Measurements from ENCODE around the gene SH2D3C. TPM values are rescaled to one million over a fixed set of nuclear protein-coding genes. Genes with fewer than 3 reads are reported as not detected.

The SH2D3C gene
- total RNA-seq, 2 experiments from 2014 or later = 29.9 to 30.3 TPM

GRCh38 chr9:127802576-127803443 lies 24.3 kb upstream of the SH2D3C start, which contains the start of gene FPGS:
Gene FPGS, plus strand, starts transcription at chr9:127802882. Its CDS starts 43 bp downstream, at chr9:127802925.
- CTCF ChIA-PET = interaction anchor here (0.9 to 2.8 kb wide), 4 partner anchors 67 to 118 kb away, joined by 3 to 17 read pairs (median 4); partner anchors contain the start of gene ST6GALNAC4
- Mint-ChIP-seq H3K9me3 (no peaks in the 10 kb centered on the region), H3K4me3 (peak within 1 kb of the TSS; percentile 99), H3K36me3 (ENCODE audit: low read depth) (peaks cover 24% of the 10 kb centered on the region), H3K4me1 (ENCODE audit: low read depth) (peaks cover 26% of the 10 kb centered on the region), H3K27me3 (no peaks in the 10 kb centered on the region), H3K27ac (peak within 1 kb of the TSS; percentile 97)
- DNase-seq = peak; percentile 92
- intact Hi-C loops (cut with micrococcal nuclease) = loop anchor here (5.0 kb wide), 1 partner anchor 64 kb away; no protein-coding TSS in a partner anchor
- POLR2A ChIA-PET = interaction anchor here (0.6 to 2.6 kb wide), 15 partner anchors 9 to 126 kb away, joined by 3 to 11 read pairs (median 4); partner anchors contain the start of genes CDK9, PTRH1, SH2D3C and TTC16
- no peak for TF ChIP-seq CTCF (IDR thresholded peaks at IDR 0.05)
- ATAC-seq = peak; percentile 87

- ChIA-PET POLR2A (interaction anchor here (0.6 to 1.8 kb wide), 7 partner anchors 10 to 61 kb away, joined by 3 to 7 read pairs (median 4); no protein-coding TSS in a partner anchor), CTCF (interaction anchor here (0.9 to 2.8 kb wide), 3 partner anchors 68 to 119 kb away, joined by 3 to 17 read pairs (median 4); no protein-coding TSS in a partner anchor)
- intact Hi-C loops (cut with micrococcal nuclease) = loop anchor here (5.0 kb wide), 1 partner anchor 65 kb away; no protein-coding TSS in a partner anchor
- H3K27ac Mint-ChIP-seq = peak overlapping the region; percentile 83
- no peaks in the 10 kb centered on the region for H3K27me3 Mint-ChIP-seq
- no peak for DNase-seq
- peaks cover 18% of the 10 kb centered on the region for H3K36me3 Mint-ChIP-seq (ENCODE audit: low read depth)
- no peak for ATAC-seq
- TF ChIP-seq CTCF (IDR thresholded peaks at IDR 0.05) = no peak
- H3K9me3 Mint-ChIP-seq = no peaks in the 10 kb centered on the region
- peak overlapping the region; percentile 99 for H3K4me3 Mint-ChIP-seq
- H3K4me1 Mint-ChIP-seq (ENCODE audit: low read depth) = peaks cover 30% of the 10 kb centered on the region
Observed at GRCh38 chr9:127801955-127802575, 23.6 kb upstream of the SH2D3C start.

GRCh38 chr9:127796852-127797370 lies 18.4 kb upstream of the SH2D3C start:
- intact Hi-C loops (cut with micrococcal nuclease) = no loop called here
- ChIA-PET CTCF (interaction anchor here (1.0 to 2.1 kb wide), 6 partner anchors 9 to 124 kb away, joined by 3 to 6 read pairs (median 4); partner anchors contain the start of genes ST6GALNAC4 and TOR2A), POLR2A (interaction anchor here (1.0 to 4.1 kb wide), 4 partner anchors 10 to 26 kb away, joined by 3 to 28 read pairs (median 4); partner anchors contain the start of gene CDK9)
- DNase-seq (peak; percentile 20), ATAC-seq (peak; percentile 47)
- Mint-ChIP-seq H3K4me3 (peak overlapping the region; percentile 54), H3K36me3 (ENCODE audit: low read depth) (peaks cover 5% of the 10 kb centered on the region), H3K4me1 (ENCODE audit: low read depth) (peaks cover 26% of the 10 kb centered on the region), H3K9me3 (no peaks in the 10 kb centered on the region), H3K27me3 (no peaks in the 10 kb centered on the region), H3K27ac (peak overlapping the region; percentile 81)
- TF ChIP-seq CTCF (IDR thresholded peaks at IDR 0.05) = no peak

- TF ChIP-seq CTCF (IDR thresholded peaks at IDR 0.05) = no peak
- Mint-ChIP-seq H3K4me3 (no peak overlapping the region), H3K36me3 (ENCODE audit: low read depth) (peaks cover 7% of the 10 kb centered on the region), H3K27me3 (no peaks in the 10 kb centered on the region), H3K4me1 (ENCODE audit: low read depth) (peaks cover 24% of the 10 kb centered on the region), H3K27ac (peak overlapping the region; percentile 81), H3K9me3 (no peaks in the 10 kb centered on the region)
- intact Hi-C loops (cut with micrococcal nuclease) = no loop called here
- CTCF ChIA-PET = interaction anchor here (1.0 to 2.1 kb wide), 5 partner anchors 9 to 125 kb away, joined by 3 to 6 read pairs (median 4); partner anchors contain the start of genes ST6GALNAC4 and TOR2A
- no peak for DNase-seq
- peak; percentile 45 for ATAC-seq
- POLR2A ChIA-PET = interaction anchor here (0.9 to 4.1 kb wide), 5 partner anchors 9 to 79 kb away, joined by 3 to 28 read pairs (median 3); partner anchors contain the start of gene CDK9
Observed at GRCh38 chr9:127796225-127796813, 17.9 kb upstream of the SH2D3C start.
